H1 (cell line): Measurements from ENCODE around the gene CNOT3. TPM values are rescaled to one million over a fixed set of nuclear protein-coding genes. Genes with fewer than 3 reads are reported as not detected.

Experiments
- ATF3 ChIP-seq: IDR thresholded peaks from 2 replicates; pipeline ENCODE4 v1.6.1; 2011; ENCODE audit warnings: low read depth, mild to moderate bottlenecking, low read length; ENCODE audit not compliant: insufficient read depth
- CHD1 ChIP-seq: IDR thresholded peaks from 2 replicates; pipeline ENCODE4 v1.6.1; 2012; ENCODE audit warnings: low read depth, low read length, improper control_type of control experiment
- FOSL1 ChIP-seq: IDR thresholded peaks from 2 replicates; pipeline ENCODE4 v1.6.1; 2011; ENCODE audit warnings: mild to moderate bottlenecking, low read depth, low read length, moderate library complexity; ENCODE audit not compliant: insufficient read depth
- KDM5A ChIP-seq: fragments of 200-600 bp; IDR thresholded peaks from 2 replicates; pipeline ENCODE4 v1.7.1; 2012; ENCODE audit warnings: mild to moderate bottlenecking, low read length, inconsistent platforms, mixed read lengths
- TBP ChIP-seq: IDR thresholded peaks from 2 replicates; pipeline ENCODE4 v1.6.1; 2011; ENCODE audit warnings: low read depth, low read length, improper control_type of control experiment
- polyA plus RNA-seq, 7 experiments: library from polyadenylated mRNA; depleted of rRNA in 3 of 7; stranded (reverse) in 5 of 7; unstranded in 2 of 7; fragments of >200 nt in 5 of 7; fragments of 200-250 nt in 2 of 7; gene quantifications; 1 replicate in 5 of 7; 2 replicates in 1 of 7; 4 replicates in 1 of 7; pipeline versions ENCODE4 v1.2.1 to v1.2.3, GENCODE V29; 2011 to 2013; ENCODE audit warnings: missing spikeins in 2 of 7, mixed read lengths in 2 of 7
- total RNA-seq: library from RNA; stranded (reverse); fragmentation: NEBNext Ultra II Directional; extraction: Animal tissue kit (Norgen Biotek cat#: 25700); gene quantifications from 2 replicates; pipeline ENCODE4 v1.2.1, GENCODE V29; 2021

Gene CNOT3
- total and polyA plus RNA-seq, 2 of the 8 experiments (the other 6 are each of a cell fraction or from before 2014, with no cell fraction given): 21.2 to 86.4 TPM

GRCh38 chr19:54191811-54192453 is 54.4 kb downstream of the CNOT3 start (continued):
- TF ChIP-seq ATF3: no peak
- no peak for TF ChIP-seq CHD1
- no peak for TF ChIP-seq TBP
- no peak for TF ChIP-seq KDM5A
- TF ChIP-seq FOSL1: no peak
